Stimulated activated CD4-positive, alpha-beta T cell treated with anti-CD3 and anti-CD28 coated beads, Interleukin-1b, Interleukin-23, amount 100 ng/mL, for 4 hours (primary cell): ENCODE results near the gene HMCN2.

Experiments used
- DNase-seq, 2 donors: peaks; one replicate each; pipeline ENCODE4 v3.0.0-alpha.2; 2020; ENCODE audit warnings: low read depth in 2 of 2

The HMCN2 gene

GRCh38 chr9:130345009-130345896 lies 79.7 kb downstream of the HMCN2 start:
- no peak for DNase-seq

GRCh38 chr9:130345897-130346385 lies 80.4 kb downstream of the HMCN2 start:
- DNase-seq: no peak

- DNase-seq: no peak
These were observed 80.9 kb downstream of the HMCN2 start for GRCh38 chr9:130346431-130346830.

GRCh38 chr9:130347036-130347435 lies 81.5 kb downstream of the HMCN2 start:
- no peak for DNase-seq

GRCh38 chr9:130347931-130348330 lies 82.4 kb downstream of the HMCN2 start:
- no peak for DNase-seq

- DNase-seq: no peak
These were observed 82.8 kb downstream of the HMCN2 start for GRCh38 chr9:130348341-130348740.

GRCh38 chr9:130348881-130349280 lies 83.3 kb downstream of the HMCN2 start:
- DNase-seq: no peak

- no peak for DNase-seq
These were observed 83.8 kb downstream of the HMCN2 start for GRCh38 chr9:130349398-130349797.

- DNase-seq: no peak
These were observed 85.8 kb downstream of the HMCN2 start for GRCh38 chr9:130351343-130351742.

- no peak for DNase-seq
These were observed 86.5 kb downstream of the HMCN2 start for GRCh38 chr9:130352081-130352480.

GRCh38 chr9:130352586-130353285 lies 87.2 kb downstream of the HMCN2 start:
- no peak for DNase-seq

- no peak for DNase-seq
These were observed 88.8 kb downstream of the HMCN2 start for GRCh38 chr9:130354378-130354777.

GRCh38 chr9:130354806-130355205 lies 89.2 kb downstream of the HMCN2 start:
- no peak for DNase-seq

- no peak for DNase-seq
These were observed 90.5 kb downstream of the HMCN2 start for GRCh38 chr9:130356033-130356432.

- no peak for DNase-seq
These were observed 91.5 kb downstream of the HMCN2 start for GRCh38 chr9:130356877-130357584.

GRCh38 chr9:130358928-130359327 lies 93.4 kb downstream of the HMCN2 start:
- no peak for DNase-seq

GRCh38 chr9:130359819-130360218 lies 94.3 kb downstream of the HMCN2 start:
- DNase-seq: no peak

- DNase-seq: no peak
These were observed 95.1 kb downstream of the HMCN2 start for GRCh38 chr9:130360672-130361071.

GRCh38 chr9:130361873-130362362 lies 96.4 kb downstream of the HMCN2 start:
- DNase-seq: no peak

GRCh38 chr9:130362691-130363090 lies 97.1 kb downstream of the HMCN2 start:
- DNase-seq: no peak

- no peak for DNase-seq
These were observed 98.3 kb downstream of the HMCN2 start for GRCh38 chr9:130363755-130364404.
